ENCODE results near the gene ACADVL. TPM values are rescaled to one million over a fixed set of nuclear protein-coding genes. Genes with fewer than 3 reads are reported as not detected.

The ACADVL gene
- polyA plus RNA-seq, 1 donor from 2014 or later: 397 TPM

DNA sequence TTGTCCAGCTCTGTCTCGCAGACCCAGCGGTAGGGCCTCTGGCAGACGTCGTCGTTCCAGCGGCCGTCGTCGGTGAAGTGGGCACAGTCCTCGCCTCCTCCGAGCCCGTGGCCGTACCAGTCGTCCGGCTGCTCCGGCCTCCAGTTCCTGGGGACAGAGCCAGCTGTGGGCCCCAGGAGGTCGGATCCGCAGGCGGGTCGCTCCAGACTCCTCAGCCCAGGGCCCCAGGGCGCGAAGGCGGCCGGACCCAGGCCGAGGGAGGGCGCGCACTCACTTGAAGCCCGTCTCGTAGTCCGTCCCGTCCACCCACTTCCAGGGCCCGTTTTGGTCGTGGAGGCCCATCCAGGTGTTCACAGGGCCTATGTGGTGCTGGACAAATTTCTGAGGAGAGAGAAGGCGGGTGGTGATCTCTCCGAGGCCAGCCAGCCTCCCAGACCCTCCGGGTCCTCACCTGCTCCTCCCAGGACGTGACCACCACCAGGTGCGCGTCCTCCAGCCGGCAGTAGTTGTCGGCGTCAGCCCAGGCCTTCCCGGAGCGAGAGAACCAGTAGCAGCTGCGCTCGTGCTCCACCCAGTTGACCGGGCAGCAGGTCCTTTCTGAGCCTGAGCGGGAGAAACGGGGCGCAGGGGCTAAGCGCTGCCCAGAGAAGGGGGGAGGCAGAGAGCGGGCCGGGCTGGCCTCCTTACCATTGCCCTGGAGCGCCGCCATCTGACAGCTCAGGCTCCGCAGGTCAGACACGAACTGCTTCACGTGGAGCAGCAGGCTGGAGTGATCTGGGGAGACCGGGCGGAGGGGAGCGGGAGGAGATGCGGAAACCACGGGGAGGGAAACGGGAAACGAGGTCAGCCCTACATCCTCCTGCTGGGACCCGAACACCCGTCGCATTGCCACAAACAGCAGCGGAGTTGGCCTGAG, 45.8 kb upstream of the ACADVL start:
- Histone ChIP-seq H3K9me2 (ENCODE audit: insufficient read depth, low read length) (no peaks in the 10 kb centered on the region), H3K4me2 (ENCODE audit: low read length) (no peak overlapping the region), H3F3A (ENCODE audit: insufficient read depth, low read length, poor library complexity, severe bottlenecking) (no peaks in the 10 kb centered on the region), H4K20me1 (ENCODE audit: insufficient read depth) (no peaks in the 10 kb centered on the region), H3K9me3 (ENCODE audit: low read length) (no peaks in the 10 kb centered on the region), H3K79me2 (replicated peaks; ENCODE audit: insufficient read depth, low read length) (peaks cover 5% of the 10 kb centered on the region), H3K27me3 (ENCODE audit: insufficient read depth, low read depth, low read length) (no peaks in the 10 kb centered on the region), H2AFZ (ENCODE audit: low read depth, low read length) (no peak overlapping the region), H3K36me3 (ENCODE audit: insufficient read depth, low read length) (no peaks in the 10 kb centered on the region), H3K9ac (ENCODE audit: low read length) (no peak overlapping the region), H3K27ac (ENCODE audit: low read length) (no peak overlapping the region), H3K4me3 (ENCODE audit: low read length) (peak overlapping the region; percentile 82)
- TF ChIP-seq MXI1 (conservative IDR thresholded peaks at IDR 0.05; ENCODE audit: poor library complexity, severe bottlenecking) (no peak), EZH2 (IDR thresholded peaks at IDR 0.05; ENCODE audit: borderline replicate concordance, insufficient read depth, low read length, poor library complexity, severe bottlenecking) (no peak), TAF1 (IDR thresholded peaks at IDR 0.05; ENCODE audit: low read depth) (no peak), EP300 (conservative IDR thresholded peaks at IDR 0.05; ENCODE audit: poor library complexity, severe bottlenecking) (no peak), RAD21 (conservative IDR thresholded peaks at IDR 0.05) (no peak), POLR2AphosphoS5 (IDR thresholded peaks at IDR 0.05) (no peak), SMC3 (conservative IDR thresholded peaks at IDR 0.05; ENCODE audit: poor library complexity) (no peak)
- TF ChIP-seq, protein P1, sequence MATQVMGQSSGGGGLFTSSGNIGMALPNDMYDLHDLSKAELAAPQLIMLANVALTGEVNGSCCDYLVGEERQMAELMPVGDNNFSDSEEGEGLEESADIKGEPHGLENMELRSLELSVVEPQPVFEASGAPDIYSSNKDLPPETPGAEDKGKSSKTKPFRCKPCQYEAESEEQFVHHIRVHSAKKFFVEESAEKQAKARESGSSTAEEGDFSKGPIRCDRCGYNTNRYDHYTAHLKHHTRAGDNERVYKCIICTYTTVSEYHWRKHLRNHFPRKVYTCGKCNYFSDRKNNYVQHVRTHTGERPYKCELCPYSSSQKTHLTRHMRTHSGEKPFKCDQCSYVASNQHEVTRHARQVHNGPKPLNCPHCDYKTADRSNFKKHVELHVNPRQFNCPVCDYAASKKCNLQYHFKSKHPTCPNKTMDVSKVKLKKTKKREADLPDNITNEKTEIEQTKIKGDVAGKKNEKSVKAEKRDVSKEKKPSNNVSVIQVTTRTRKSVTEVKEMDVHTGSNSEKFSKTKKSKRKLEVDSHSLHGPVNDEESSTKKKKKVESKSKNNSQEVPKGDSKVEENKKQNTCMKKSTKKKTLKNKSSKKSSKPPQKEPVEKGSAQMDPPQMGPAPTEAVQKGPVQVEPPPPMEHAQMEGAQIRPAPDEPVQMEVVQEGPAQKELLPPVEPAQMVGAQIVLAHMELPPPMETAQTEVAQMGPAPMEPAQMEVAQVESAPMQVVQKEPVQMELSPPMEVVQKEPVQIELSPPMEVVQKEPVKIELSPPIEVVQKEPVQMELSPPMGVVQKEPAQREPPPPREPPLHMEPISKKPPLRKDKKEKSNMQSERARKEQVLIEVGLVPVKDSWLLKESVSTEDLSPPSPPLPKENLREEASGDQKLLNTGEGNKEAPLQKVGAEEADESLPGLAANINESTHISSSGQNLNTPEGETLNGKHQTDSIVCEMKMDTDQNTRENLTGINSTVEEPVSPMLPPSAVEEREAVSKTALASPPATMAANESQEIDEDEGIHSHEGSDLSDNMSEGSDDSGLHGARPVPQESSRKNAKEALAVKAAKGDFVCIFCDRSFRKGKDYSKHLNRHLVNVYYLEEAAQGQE (IDR thresholded peaks at IDR 0.05; ENCODE audit: borderline replicate concordance): no peak
- TF ChIP-seq, protein P2, sequence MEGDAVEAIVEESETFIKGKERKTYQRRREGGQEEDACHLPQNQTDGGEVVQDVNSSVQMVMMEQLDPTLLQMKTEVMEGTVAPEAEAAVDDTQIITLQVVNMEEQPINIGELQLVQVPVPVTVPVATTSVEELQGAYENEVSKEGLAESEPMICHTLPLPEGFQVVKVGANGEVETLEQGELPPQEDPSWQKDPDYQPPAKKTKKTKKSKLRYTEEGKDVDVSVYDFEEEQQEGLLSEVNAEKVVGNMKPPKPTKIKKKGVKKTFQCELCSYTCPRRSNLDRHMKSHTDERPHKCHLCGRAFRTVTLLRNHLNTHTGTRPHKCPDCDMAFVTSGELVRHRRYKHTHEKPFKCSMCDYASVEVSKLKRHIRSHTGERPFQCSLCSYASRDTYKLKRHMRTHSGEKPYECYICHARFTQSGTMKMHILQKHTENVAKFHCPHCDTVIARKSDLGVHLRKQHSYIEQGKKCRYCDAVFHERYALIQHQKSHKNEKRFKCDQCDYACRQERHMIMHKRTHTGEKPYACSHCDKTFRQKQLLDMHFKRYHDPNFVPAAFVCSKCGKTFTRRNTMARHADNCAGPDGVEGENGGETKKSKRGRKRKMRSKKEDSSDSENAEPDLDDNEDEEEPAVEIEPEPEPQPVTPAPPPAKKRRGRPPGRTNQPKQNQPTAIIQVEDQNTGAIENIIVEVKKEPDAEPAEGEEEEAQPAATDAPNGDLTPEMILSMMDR (IDR thresholded peaks at IDR 0.05; ENCODE audit: poor library complexity, severe bottlenecking): peak; percentile 9

DNA sequence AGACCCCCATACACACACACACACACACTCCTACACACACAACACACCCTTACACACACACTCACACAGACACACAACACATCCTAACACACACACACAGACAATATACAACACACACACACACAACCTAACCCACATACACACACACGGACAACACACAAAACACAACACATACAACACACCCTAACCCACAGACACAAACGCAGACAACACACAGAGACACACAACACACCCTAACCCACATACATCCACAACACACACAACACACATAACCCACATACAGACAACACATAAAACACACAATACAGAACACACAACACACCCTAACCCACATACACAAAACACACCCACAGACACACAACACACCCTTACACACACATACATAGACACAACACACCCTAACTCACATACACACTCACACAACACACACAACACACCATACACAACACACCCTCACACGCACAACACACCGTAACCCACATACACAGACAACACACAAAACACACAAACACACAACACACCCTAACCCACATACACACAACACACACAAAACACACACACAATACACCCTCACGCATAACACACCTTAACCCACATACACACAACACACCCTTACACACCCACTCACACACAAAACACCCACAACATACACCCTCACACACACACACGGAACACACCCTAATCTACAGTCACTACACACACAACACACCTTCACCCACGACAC, 45.0 kb upstream of the ACADVL start:
- Histone ChIP-seq H3K9me3 (ENCODE audit: low read length) (no peaks in the 10 kb centered on the region), H3K79me2 (replicated peaks; ENCODE audit: insufficient read depth, low read length) (peaks cover 5% of the 10 kb centered on the region), H3K27ac (ENCODE audit: low read length) (no peak overlapping the region), H3K4me2 (ENCODE audit: low read length) (peak overlapping the region; percentile 91), H3K9ac (ENCODE audit: low read length) (no peak overlapping the region), H2AFZ (ENCODE audit: low read depth, low read length) (no peak overlapping the region), H4K20me1 (ENCODE audit: insufficient read depth) (no peaks in the 10 kb centered on the region), H3K9me2 (ENCODE audit: insufficient read depth, low read length) (no peaks in the 10 kb centered on the region), H3K27me3 (ENCODE audit: insufficient read depth, low read depth, low read length) (no peaks in the 10 kb centered on the region), H3F3A (ENCODE audit: insufficient read depth, low read length, poor library complexity, severe bottlenecking) (no peaks in the 10 kb centered on the region), H3K36me3 (ENCODE audit: insufficient read depth, low read length) (no peaks in the 10 kb centered on the region), H3K4me3 (ENCODE audit: low read length) (peak overlapping the region; percentile 82)
- TF ChIP-seq, protein P2 (IDR thresholded peaks at IDR 0.05; ENCODE audit: poor library complexity, severe bottlenecking): no peak
- TF ChIP-seq EZH2 (IDR thresholded peaks at IDR 0.05; ENCODE audit: borderline replicate concordance, insufficient read depth, low read length, poor library complexity, severe bottlenecking) (no peak), RAD21 (conservative IDR thresholded peaks at IDR 0.05) (no peak), TAF1 (IDR thresholded peaks at IDR 0.05; ENCODE audit: low read depth) (no peak), EP300 (conservative IDR thresholded peaks at IDR 0.05; ENCODE audit: poor library complexity, severe bottlenecking) (no peak), POLR2AphosphoS5 (IDR thresholded peaks at IDR 0.05) (no peak), MXI1 (conservative IDR thresholded peaks at IDR 0.05; ENCODE audit: poor library complexity, severe bottlenecking) (no peak), SMC3 (conservative IDR thresholded peaks at IDR 0.05; ENCODE audit: poor library complexity) (no peak)
- TF ChIP-seq, protein P1 (IDR thresholded peaks at IDR 0.05; ENCODE audit: borderline replicate concordance): no peak
